ENCODE measurements around the gene WDR86.

Gene WDR86

GRCh38 chr7:151348970-151349369 lies 60.9 kb downstream of the WDR86 start:
- Mint-ChIP-seq H3K4me1 (peaks cover 24% of the 10 kb centered on the region), H3K27me3 (no peaks in the 10 kb centered on the region), H3K36me3 (peaks cover 12% of the 10 kb centered on the region), H3K9me3 (no peaks in the 10 kb centered on the region), H3K27ac (peak overlapping the region; percentile 97), H3K4me3 (peak overlapping the region; percentile 85)
- DNase-seq (ENCODE audit: low spot score in 2 of 2) (no peak), ATAC-seq (ENCODE audit: low read depth) (no peak)

GRCh38 chr7:151347200-151347599 lies 62.6 kb downstream of the WDR86 start:
- H3K9me3 Mint-ChIP-seq, result no peaks in the 10 kb centered on the region
- ATAC-seq (ENCODE audit: low read depth) (no peak), DNase-seq (ENCODE audit: low spot score in 2 of 2) (no peak)
- H3K36me3 Mint-ChIP-seq, result peaks cover 7% of the 10 kb centered on the region
- H3K4me3 Mint-ChIP-seq, result no peak overlapping the region
- no peak overlapping the region for H3K27ac Mint-ChIP-seq
- peaks cover 24% of the 10 kb centered on the region for H3K4me1 Mint-ChIP-seq
- no peaks in the 10 kb centered on the region for H3K27me3 Mint-ChIP-seq

- DNase-seq (ENCODE audit: low spot score in 2 of 2) (no peak), ATAC-seq (ENCODE audit: low read depth) (no peak)
- no peaks in the 10 kb centered on the region for H3K9me3 Mint-ChIP-seq
- H3K27ac Mint-ChIP-seq, result no peak overlapping the region
- no peaks in the 10 kb centered on the region for H3K27me3 Mint-ChIP-seq
- H3K4me1 Mint-ChIP-seq, result peaks cover 18% of the 10 kb centered on the region
- H3K36me3 Mint-ChIP-seq, result peaks cover 7% of the 10 kb centered on the region
- H3K4me3 Mint-ChIP-seq, result no peak overlapping the region
Observed at GRCh38 chr7:151346470-151346769, 63.4 kb downstream of the WDR86 start.

- Mint-ChIP-seq H3K27me3 (no peaks in the 10 kb centered on the region), H3K4me1 (peaks cover 18% of the 10 kb centered on the region), H3K9me3 (no peaks in the 10 kb centered on the region), H3K36me3 (peaks cover 7% of the 10 kb centered on the region), H3K4me3 (no peak overlapping the region), H3K27ac (peak overlapping the region; percentile 48)
- ATAC-seq (ENCODE audit: low read depth), result no peak
- DNase-seq (ENCODE audit: low spot score in 2 of 2), result no peak
Observed at GRCh38 chr7:151345576-151346469, 64.0 kb downstream of the WDR86 start.

GRCh38 chr7:151343516-151343915 lies 66.3 kb downstream of the WDR86 start:
- Mint-ChIP-seq H3K27me3 (no peaks in the 10 kb centered on the region), H3K4me1 (peaks cover 21% of the 10 kb centered on the region), H3K27ac (no peak overlapping the region), H3K9me3 (peaks cover 2% of the 10 kb centered on the region), H3K4me3 (peak overlapping the region; percentile 17), H3K36me3 (peaks cover 9% of the 10 kb centered on the region)
- ATAC-seq (ENCODE audit: low read depth) (no peak), DNase-seq (ENCODE audit: low spot score in 2 of 2) (no peak)

- Mint-ChIP-seq H3K9me3 (peaks cover 2% of the 10 kb centered on the region), H3K4me3 (peak overlapping the region; percentile 55), H3K27me3 (no peaks in the 10 kb centered on the region), H3K36me3 (peaks cover 6% of the 10 kb centered on the region), H3K4me1 (peaks cover 21% of the 10 kb centered on the region), H3K27ac (peak overlapping the region; percentile 89)
- no peak for ATAC-seq (ENCODE audit: low read depth)
- no peak for DNase-seq (ENCODE audit: low spot score in 2 of 2)
Observed at GRCh38 chr7:151342811-151343210, 67.0 kb downstream of the WDR86 start.

- Mint-ChIP-seq H3K4me1 (peaks cover 21% of the 10 kb centered on the region), H3K27ac (peak overlapping the region; percentile 89), H3K4me3 (peak overlapping the region; percentile 83), H3K27me3 (no peaks in the 10 kb centered on the region), H3K36me3 (peaks cover 6% of the 10 kb centered on the region), H3K9me3 (peaks cover 2% of the 10 kb centered on the region)
- DNase-seq (ENCODE audit: low spot score in 2 of 2), result peak in 1 of 2 donors; percentile 30
- peak; percentile 53 for ATAC-seq (ENCODE audit: low read depth)
Observed at GRCh38 chr7:151342102-151342646, 67.7 kb downstream of the WDR86 start.

- Mint-ChIP-seq H3K27ac (peak within 1 kb of the TSS; percentile 89), H3K4me3 (peak within 1 kb of the TSS; percentile 83), H3K36me3 (peaks cover 6% of the 10 kb centered on the region), H3K9me3 (peaks cover 2% of the 10 kb centered on the region), H3K4me1 (peaks cover 21% of the 10 kb centered on the region), H3K27me3 (no peaks in the 10 kb centered on the region)
- DNase-seq (ENCODE audit: low spot score in 2 of 2), result peak; percentile 98 to 100
- peak; percentile 80 for ATAC-seq (ENCODE audit: low read depth)
Observed at GRCh38 chr7:151341357-151342101, 68.3 kb downstream of the WDR86 start, which contains the start of gene NUB1. NUB1 (plus strand) TSS chr7:151341812; CDS start chr7:151345350, 3,538 bp downstream.

- ATAC-seq (ENCODE audit: low read depth), result no peak
- no peaks in the 10 kb centered on the region for H3K27me3 Mint-ChIP-seq
- peaks cover 2% of the 10 kb centered on the region for H3K9me3 Mint-ChIP-seq
- H3K4me3 Mint-ChIP-seq, result peak overlapping the region; percentile 83
- H3K27ac Mint-ChIP-seq, result peak overlapping the region; percentile 89
- H3K36me3 Mint-ChIP-seq, result peaks cover 5% of the 10 kb centered on the region
- peaks cover 22% of the 10 kb centered on the region for H3K4me1 Mint-ChIP-seq
- no peak for DNase-seq (ENCODE audit: low spot score in 2 of 2)
Observed at GRCh38 chr7:151340794-151341356, 69.0 kb downstream of the WDR86 start.

- Mint-ChIP-seq H3K27me3 (no peaks in the 10 kb centered on the region), H3K27ac (peak overlapping the region; percentile 89), H3K4me3 (peak overlapping the region; percentile 54), H3K4me1 (peaks cover 21% of the 10 kb centered on the region), H3K9me3 (peaks cover 2% of the 10 kb centered on the region), H3K36me3 (peaks cover 1% of the 10 kb centered on the region)
- ATAC-seq (ENCODE audit: low read depth) (peak; percentile 15), DNase-seq (ENCODE audit: low spot score in 2 of 2) (peak in 1 of 2 donors; percentile 10)
Observed at GRCh38 chr7:151339651-151340382, 70.0 kb downstream of the WDR86 start.

- no peak overlapping the region for H3K27ac Mint-ChIP-seq
- H3K27me3 Mint-ChIP-seq, result no peaks in the 10 kb centered on the region
- no peak overlapping the region for H3K4me3 Mint-ChIP-seq
- peaks cover 2% of the 10 kb centered on the region for H3K9me3 Mint-ChIP-seq
- peaks cover 1% of the 10 kb centered on the region for H3K36me3 Mint-ChIP-seq
- DNase-seq (ENCODE audit: low spot score in 2 of 2) (no peak), ATAC-seq (ENCODE audit: low read depth) (no peak)
- peaks cover 24% of the 10 kb centered on the region for H3K4me1 Mint-ChIP-seq
Observed at GRCh38 chr7:151338809-151339208, 71.0 kb downstream of the WDR86 start.

GRCh38 chr7:151337346-151337745 lies 72.5 kb downstream of the WDR86 start:
- peaks cover 21% of the 10 kb centered on the region for H3K4me1 Mint-ChIP-seq
- no peak for ATAC-seq (ENCODE audit: low read depth)
- no peak overlapping the region for H3K27ac Mint-ChIP-seq
- H3K9me3 Mint-ChIP-seq, result peaks cover 2% of the 10 kb centered on the region
- no peak for DNase-seq (ENCODE audit: low spot score in 2 of 2)
- H3K4me3 Mint-ChIP-seq, result no peak overlapping the region
- H3K36me3 Mint-ChIP-seq, result peaks cover 1% of the 10 kb centered on the region
- no peaks in the 10 kb centered on the region for H3K27me3 Mint-ChIP-seq

GRCh38 chr7:151336027-151336708 lies 73.7 kb downstream of the WDR86 start:
- no peak overlapping the region for H3K4me3 Mint-ChIP-seq

More at GRCh38 chr7:151336027-151336708, 73.7 kb downstream of the WDR86 start:
- peaks cover 21% of the 10 kb centered on the region for H3K4me1 Mint-ChIP-seq
- peaks cover 1% of the 10 kb centered on the region for H3K36me3 Mint-ChIP-seq
- no peak overlapping the region for H3K27ac Mint-ChIP-seq
- DNase-seq (ENCODE audit: low spot score in 2 of 2), result no peak
- peaks cover 2% of the 10 kb centered on the region for H3K9me3 Mint-ChIP-seq
- no peak for ATAC-seq (ENCODE audit: low read depth)
- no peaks in the 10 kb centered on the region for H3K27me3 Mint-ChIP-seq
